GM12874 (cell line): ENCODE data around the gene TGFBR3L.

Experiments used
- CTCF ChIP-seq: IDR thresholded peaks from 2 replicates; pipeline ENCODE4 v1.5.1; 2011; ENCODE audit warnings: low read depth, mild to moderate bottlenecking, control low read depth, low read length, moderate library complexity; ENCODE audit not compliant: insufficient read depth

Gene TGFBR3L

GRCh38 chr19:7883796-7884570, 30.6 kb upstream of the TGFBR3L start:
- TF ChIP-seq CTCF: no peak

- TF ChIP-seq CTCF: no peak
Observed at GRCh38 chr19:7885818-7886217, 28.8 kb upstream of the TGFBR3L start.

GRCh38 chr19:7887408-7888144, 27.1 kb upstream of the TGFBR3L start:
- TF ChIP-seq CTCF: no peak

- TF ChIP-seq CTCF: no peak
Observed at GRCh38 chr19:7888145-7888825, 26.3 kb upstream of the TGFBR3L start, which contains the start of gene LRRC8E. LRRC8E (plus strand) TSS chr19:7888510; CDS start chr19:7895604, 7,094 bp downstream.

- no peak for TF ChIP-seq CTCF
Observed at GRCh38 chr19:7888826-7889217, 25.8 kb upstream of the TGFBR3L start.

- no peak for TF ChIP-seq CTCF
Observed at GRCh38 chr19:7894612-7895309, 19.9 kb upstream of the TGFBR3L start.
